Fibroblast of the aortic adventitia (primary cell): Measurements from ENCODE around the gene IL13. TPM values are rescaled to one million over a fixed set of nuclear protein-coding genes. Genes with fewer than 3 reads are reported as not detected.

ENCODE experiments used
- DNase-seq: peaks from one replicate; pipeline ENCODE4 v3.0.0-alpha.2; 2010; ENCODE audit warnings: low read depth
- H3K4me3 ChIP-seq: 2 replicates; pipeline ENCODE4 v1.5.1; 2011; ENCODE audit warnings: low read depth, mild to moderate bottlenecking, control low read depth, low read length, moderate library complexity
- CTCF ChIP-seq: IDR thresholded peaks from 2 replicates; pipeline ENCODE4 v1.5.1; 2011; ENCODE audit warnings: mild to moderate bottlenecking, low read length, control low read depth, inconsistent platforms; ENCODE audit not compliant: insufficient read depth
- total RNA-seq: library from RNA; depleted of rRNA; stranded (reverse); fragments of >200 nt; gene quantifications from 2 replicates; pipeline ENCODE4 v1.2.3, GENCODE V29; 2012; ENCODE audit warnings: low replicate concordance

The IL13 gene
- total RNA-seq, 1 donor = not detected

- no peak overlapping the region for H3K4me3 ChIP-seq
- no peak for TF ChIP-seq CTCF
- DNase-seq = no peak
Observed at GRCh38 chr5:132641841-132642240, 16.1 kb upstream of the IL13 start.

GRCh38 chr5:132644177-132644576 is 13.8 kb upstream of the IL13 start:
- no peak for DNase-seq
- no peak for TF ChIP-seq CTCF
- H3K4me3 ChIP-seq = no peak overlapping the region

- no peak overlapping the region for H3K4me3 ChIP-seq
- no peak for DNase-seq
- TF ChIP-seq CTCF = no peak
Observed at GRCh38 chr5:132646583-132647266, 11.2 kb upstream of the IL13 start.

- DNase-seq = no peak
- H3K4me3 ChIP-seq = no peak overlapping the region
- TF ChIP-seq CTCF = no peak
Observed at GRCh38 chr5:132647473-132647872, 10.5 kb upstream of the IL13 start.

- no peak overlapping the region for H3K4me3 ChIP-seq
- DNase-seq = no peak
- no peak for TF ChIP-seq CTCF
Observed at GRCh38 chr5:132648355-132648754, 9.6 kb upstream of the IL13 start.

- no peak for DNase-seq
Observed at GRCh38 chr5:132651838-132652469, 6.0 kb upstream of the IL13 start.

More at GRCh38 chr5:132651838-132652469, 6.0 kb upstream of the IL13 start:
- H3K4me3 ChIP-seq = no peak overlapping the region
- TF ChIP-seq CTCF = no peak
